Measurements from ENCODE around the gene TEX44.
A peak's percentile ranks its signal among the peaks of the same experiment; 100 is the strongest.

TEX44 gene

GRCh38 chr2:231605607-231606091 lies 13.0 kb downstream of the TEX44 start:
- no peak for DNase-seq

- DNase-seq = no peak
Measured at GRCh38 chr2:231606941-231607340, 14.3 kb downstream of the TEX44 start.

GRCh38 chr2:231611273-231612108 lies 18.8 kb downstream of the TEX44 start:
- DNase-seq = no peak

GRCh38 chr2:231612109-231612455 lies 19.4 kb downstream of the TEX44 start:
- DNase-seq = no peak

GRCh38 chr2:231612456-231613330 lies 20.0 kb downstream of the TEX44 start:
- DNase-seq = peak; percentile 57

GRCh38 chr2:231613331-231613662 lies 20.6 kb downstream of the TEX44 start:
- DNase-seq = no peak

- DNase-seq = peak; percentile 85
Measured at GRCh38 chr2:231613663-231614558, 21.2 kb downstream of the TEX44 start.

- no peak for DNase-seq
Measured at GRCh38 chr2:231614559-231615057, 21.9 kb downstream of the TEX44 start.

GRCh38 chr2:231615058-231615671 lies 22.5 kb downstream of the TEX44 start:
- DNase-seq = no peak

GRCh38 chr2:231616296-231616695 lies 23.6 kb downstream of the TEX44 start:
- DNase-seq = no peak

- no peak for DNase-seq
Measured at GRCh38 chr2:231617059-231617926, 24.6 kb downstream of the TEX44 start.

GRCh38 chr2:231621051-231621879 lies 28.6 kb downstream of the TEX44 start:
- DNase-seq = peak; percentile 60

GRCh38 chr2:231622963-231623362 lies 30.3 kb downstream of the TEX44 start:
- DNase-seq = no peak

GRCh38 chr2:231626449-231626848 lies 33.8 kb downstream of the TEX44 start:
- DNase-seq = no peak

GRCh38 chr2:231627384-231628120 lies 34.9 kb downstream of the TEX44 start:
- no peak for DNase-seq

GRCh38 chr2:231632559-231633142 lies 40.0 kb downstream of the TEX44 start:
- DNase-seq = no peak

- DNase-seq = no peak
Measured at GRCh38 chr2:231633241-231633976, 40.7 kb downstream of the TEX44 start.

- no peak for DNase-seq
Measured at GRCh38 chr2:231634412-231634811, 41.7 kb downstream of the TEX44 start.

Data from NCI-H2029 treated with DMSO at 0.1 percent for 48 hours (cell line).